Central memory CD4-positive, alpha-beta T cell (primary cell): ENCODE data around the gene PGM2L1.

ENCODE experiments used
- DNase-seq: peaks from one replicate; pipeline ENCODE4 v3.0.0; 2022

Gene PGM2L1

GRCh38 chr11:74288161-74288560 is 110.1 kb downstream of the PGM2L1 start:
- DNase-seq = no peak

- DNase-seq = no peak
Observed at GRCh38 chr11:74284466-74284865, 113.8 kb downstream of the PGM2L1 start.

GRCh38 chr11:74283580-74284180 is 114.6 kb downstream of the PGM2L1 start:
- no peak for DNase-seq

GRCh38 chr11:74282914-74283371 is 115.3 kb downstream of the PGM2L1 start:
- no peak for DNase-seq

- DNase-seq = no peak
Observed at GRCh38 chr11:74282421-74282820, 115.8 kb downstream of the PGM2L1 start.

- DNase-seq = no peak
Observed at GRCh38 chr11:74280494-74280893, 117.7 kb downstream of the PGM2L1 start.
